HL-60/S4 treated with phorbol 12-myristate 13-acetate at 8.2 ng/mL for 4 days and 3 days (cell line): ENCODE results near the gene MEIOC.
"Not testable (repeated sequence)": the region's sequence is repeated elsewhere in the genome, so short reads cannot be mapped to it uniquely, and the experiment has no call there.

Source experiments
- in situ Hi-C: fragments of 300-500 bp; cut with MboI; formaldehyde crosslinking; loops from 2 replicates; pipeline ENCODE4 v1.15.0; 2022; ENCODE audit warnings: low sequenced_read_pairs

MEIOC gene

GRCh38 chr17:44700288-44700687 is 44.0 kb downstream of the MEIOC start:
- in situ Hi-C loops = not testable (repeated sequence)

GRCh38 chr17:44707755-44708400 is 51.6 kb downstream of the MEIOC start:
- in situ Hi-C loops = no loop called here

GRCh38 chr17:44708401-44709263 is 52.4 kb downstream of the MEIOC start, which contains the start of gene DBF4B:
DBF4B (plus strand) TSS chr17:44708665; CDS start chr17:44708821, 156 bp downstream.
- in situ Hi-C loops = no loop called here

- in situ Hi-C loops = no loop called here
These were observed 63.2 kb downstream of the MEIOC start for GRCh38 chr17:44719444-44719843.

GRCh38 chr17:44722254-44722653 is 66.0 kb downstream of the MEIOC start:
- in situ Hi-C loops = no loop called here
